Mucosa of stomach (tissue), 1 donor: ENCODE results near the gene UQCRC1.

ENCODE experiments used
- H3K27me3 ChIP-seq: one replicate; pipeline ENCODE4 v1.7.0; 2013; ENCODE audit warnings: mild to moderate bottlenecking, low read length; ENCODE audit not compliant: control insufficient read depth, insufficient read depth
- H3K36me3 ChIP-seq: one replicate; pipeline ENCODE4 v1.7.0; 2013; ENCODE audit warnings: low read length; ENCODE audit not compliant: control insufficient read depth, insufficient read depth
- H3K4me1 ChIP-seq: one replicate; pipeline ENCODE4 v1.7.0; 2013; ENCODE audit warnings: mild to moderate bottlenecking, low read length; ENCODE audit not compliant: control insufficient read depth, insufficient read depth
- H3K4me3 ChIP-seq: one replicate; pipeline ENCODE4 v1.7.0; 2013; ENCODE audit warnings: low read length
- H3K9ac ChIP-seq: one replicate; pipeline ENCODE4 v1.7.0; 2013; ENCODE audit warnings: mild to moderate bottlenecking, low read length, moderate library complexity
- H3K9me3 ChIP-seq: one replicate; pipeline ENCODE4 v1.7.0; 2013; ENCODE audit warnings: mild to moderate bottlenecking, low read length, moderate library complexity; ENCODE audit not compliant: control insufficient read depth
- donor health status: Pancreatic carcinoma.

UQCRC1 gene

GRCh38 chr3:48614044-48614443, 4.6 kb upstream of the UQCRC1 start:
- H3K9me3 ChIP-seq: peaks cover 9% of the 10 kb centered on the region
- H3K4me3 ChIP-seq: no peak overlapping the region
- no peak overlapping the region for H3K9ac ChIP-seq
- no peaks in the 10 kb centered on the region for H3K4me1 ChIP-seq
- H3K27me3 ChIP-seq: peaks cover 3% of the 10 kb centered on the region
- H3K36me3 ChIP-seq: no peaks in the 10 kb centered on the region

- Histone ChIP-seq H3K4me3 (no peak overlapping the region), H3K36me3 (no peaks in the 10 kb centered on the region), H3K27me3 (peaks cover 3% of the 10 kb centered on the region), H3K4me1 (no peaks in the 10 kb centered on the region), H3K9ac (no peak overlapping the region), H3K9me3 (peaks cover 3% of the 10 kb centered on the region)
Measured at GRCh38 chr3:48612309-48612708, 2.9 kb upstream of the UQCRC1 start.

DNA sequence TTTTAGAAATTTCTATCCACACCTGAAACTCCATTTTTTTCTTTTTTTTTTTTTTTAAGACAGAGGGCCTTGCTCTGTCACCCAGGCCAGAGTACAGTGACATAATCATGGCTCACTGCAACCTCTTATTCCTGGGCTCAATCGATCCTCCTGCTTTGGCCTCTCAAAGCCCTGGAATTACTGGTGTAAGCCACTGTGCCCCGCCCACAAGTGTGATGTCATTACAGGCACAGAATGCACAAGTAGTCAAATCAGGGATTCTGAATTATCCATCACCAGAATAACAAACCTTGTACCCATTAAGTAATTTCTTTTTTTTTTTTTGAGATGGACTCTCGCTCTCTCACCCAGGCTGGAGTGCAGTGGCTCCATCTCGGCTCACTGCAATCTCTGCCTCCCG, 1.9 kb downstream of the UQCRC1 start:
- H3K36me3 ChIP-seq: peaks cover 16% of the 10 kb centered on the region
- H3K9me3 ChIP-seq: no peaks in the 10 kb centered on the region
- peaks cover 3% of the 10 kb centered on the region for H3K27me3 ChIP-seq
- H3K9ac ChIP-seq: no peak overlapping the region
- H3K4me3 ChIP-seq: no peak overlapping the region
- no peaks in the 10 kb centered on the region for H3K4me1 ChIP-seq

- Histone ChIP-seq H3K9ac (no peak overlapping the region), H3K4me3 (no peak overlapping the region), H3K9me3 (no peaks in the 10 kb centered on the region), H3K27me3 (no peaks in the 10 kb centered on the region), H3K4me1 (peaks cover 10% of the 10 kb centered on the region), H3K36me3 (peaks cover 48% of the 10 kb centered on the region)
Measured at GRCh38 chr3:48601622-48601994, 7.8 kb downstream of the UQCRC1 start.

- Histone ChIP-seq H3K4me3 (no peak overlapping the region), H3K9ac (no peak overlapping the region), H3K36me3 (peaks cover 48% of the 10 kb centered on the region), H3K27me3 (no peaks in the 10 kb centered on the region), H3K9me3 (no peaks in the 10 kb centered on the region), H3K4me1 (peaks cover 10% of the 10 kb centered on the region)
Measured at GRCh38 chr3:48600711-48601621, 8.5 kb downstream of the UQCRC1 start.

- H3K4me1 ChIP-seq: peaks cover 19% of the 10 kb centered on the region
Measured at GRCh38 chr3:48599509-48600285, 9.7 kb downstream of the UQCRC1 start.

GRCh38 chr3:48599077-48599501, 10.4 kb downstream of the UQCRC1 start:
- Histone ChIP-seq H3K36me3 (peaks cover 44% of the 10 kb centered on the region), H3K4me1 (peaks cover 25% of the 10 kb centered on the region), H3K4me3 (no peak overlapping the region), H3K27me3 (peaks cover 16% of the 10 kb centered on the region), H3K9ac (peak overlapping the region; percentile 17), H3K9me3 (no peaks in the 10 kb centered on the region)

More at GRCh38 chr3:48599509-48600285, 9.7 kb downstream of the UQCRC1 start:
- H3K9ac ChIP-seq: peak overlapping the region; percentile 17
- H3K27me3 ChIP-seq: peaks cover 10% of the 10 kb centered on the region
- H3K36me3 ChIP-seq: peaks cover 48% of the 10 kb centered on the region
- H3K9me3 ChIP-seq: no peaks in the 10 kb centered on the region
- no peak overlapping the region for H3K4me3 ChIP-seq

- Histone ChIP-seq H3K4me3 (no peak overlapping the region), H3K9ac (peak overlapping the region; percentile 34), H3K9me3 (no peaks in the 10 kb centered on the region), H3K27me3 (peaks cover 22% of the 10 kb centered on the region), H3K36me3 (peaks cover 41% of the 10 kb centered on the region), H3K4me1 (peaks cover 29% of the 10 kb centered on the region)
Measured at GRCh38 chr3:48598323-48599076, 10.9 kb downstream of the UQCRC1 start.

GRCh38 chr3:48597408-48597800, 12.0 kb downstream of the UQCRC1 start:
- H3K36me3 ChIP-seq: peaks cover 32% of the 10 kb centered on the region
- H3K27me3 ChIP-seq: peaks cover 26% of the 10 kb centered on the region
- H3K4me3 ChIP-seq: no peak overlapping the region
- H3K9ac ChIP-seq: no peak overlapping the region
- H3K9me3 ChIP-seq: no peaks in the 10 kb centered on the region
- peaks cover 29% of the 10 kb centered on the region for H3K4me1 ChIP-seq

GRCh38 chr3:48596676-48597407, 12.6 kb downstream of the UQCRC1 start:
- H3K36me3 ChIP-seq: peaks cover 32% of the 10 kb centered on the region
- peaks cover 26% of the 10 kb centered on the region for H3K27me3 ChIP-seq
- no peak overlapping the region for H3K9ac ChIP-seq
- no peaks in the 10 kb centered on the region for H3K9me3 ChIP-seq
- H3K4me3 ChIP-seq: no peak overlapping the region
- peaks cover 29% of the 10 kb centered on the region for H3K4me1 ChIP-seq

GRCh38 chr3:48596157-48596556, 13.3 kb downstream of the UQCRC1 start:
- Histone ChIP-seq H3K4me1 (peaks cover 29% of the 10 kb centered on the region), H3K27me3 (peaks cover 26% of the 10 kb centered on the region), H3K36me3 (peaks cover 32% of the 10 kb centered on the region), H3K9ac (no peak overlapping the region), H3K4me3 (no peak overlapping the region), H3K9me3 (no peaks in the 10 kb centered on the region)
